Activated naive CD8-positive, alpha-beta T cell (primary cell): ENCODE results near the gene NLRP2B.
"Not testable (repeated sequence)": the region's sequence is repeated elsewhere in the genome, so short reads cannot be mapped to it uniquely, and the experiment has no call there.

Source experiments
- H3K27ac Mint-ChIP-seq: one replicate; pipeline ENCODE4 v1.8.0; 2021; ENCODE audit warnings: mixed read lengths
- H3K27me3 Mint-ChIP-seq: one replicate; pipeline ENCODE4 v1.8.0; 2021; ENCODE audit warnings: mixed read lengths
- H3K36me3 Mint-ChIP-seq: one replicate; pipeline ENCODE4 v1.8.0; 2021; ENCODE audit warnings: mixed read lengths
- H3K4me1 Mint-ChIP-seq: one replicate; pipeline ENCODE4 v1.8.0; 2021; ENCODE audit warnings: low read depth, mixed read lengths
- H3K4me3 Mint-ChIP-seq: one replicate; pipeline ENCODE4 v1.8.0; 2021; ENCODE audit warnings: mild to moderate bottlenecking, mixed read lengths
- H3K9me3 Mint-ChIP-seq: one replicate; pipeline ENCODE4 v1.8.0; 2021; ENCODE audit warnings: low read depth, mixed read lengths

NLRP2B gene

DNA sequence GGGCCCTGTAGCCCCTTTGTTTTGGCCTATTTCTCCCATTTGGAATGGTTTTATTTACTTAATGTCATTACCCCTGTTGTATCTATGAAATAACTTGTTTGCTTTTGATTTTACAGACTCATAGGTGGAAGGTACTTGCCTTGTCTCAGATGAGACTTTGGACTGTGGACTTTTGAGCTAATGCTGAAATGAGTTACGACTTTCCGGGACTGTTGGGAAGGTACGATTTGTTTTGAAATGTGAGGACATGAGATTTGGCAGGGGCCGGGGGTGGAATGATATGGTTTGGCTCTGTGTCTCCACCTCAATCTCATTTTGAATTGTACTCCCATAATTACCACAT lies 39.4 kb downstream of the NLRP2B start:
- Mint-ChIP-seq H3K27ac (no peak overlapping the region), H3K4me1 (no peaks in the 10 kb centered on the region), H3K9me3 (peaks cover 15% of the 10 kb centered on the region), H3K27me3 (no peaks in the 10 kb centered on the region), H3K4me3 (no peak overlapping the region), H3K36me3 (peaks cover 2% of the 10 kb centered on the region)

DNA sequence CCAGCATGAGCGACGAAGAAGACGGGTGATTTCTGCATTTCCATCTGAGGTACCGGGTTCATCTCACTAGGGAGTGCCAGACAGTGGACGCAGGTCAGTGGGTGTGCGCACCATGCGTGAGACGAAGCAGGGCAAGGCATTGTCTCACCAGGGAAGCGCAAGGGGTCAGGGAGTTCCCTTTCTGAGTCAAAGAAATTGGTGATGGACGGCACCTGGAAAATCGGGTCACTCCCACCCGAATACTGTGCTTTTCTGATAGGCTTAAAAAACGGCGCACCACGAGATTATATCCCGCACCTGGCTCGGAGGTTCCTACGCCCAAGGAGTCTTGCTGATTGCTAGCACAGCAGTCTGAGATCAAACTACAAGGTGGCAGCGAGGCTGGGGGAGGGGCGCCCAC lies 50.6 kb downstream of the NLRP2B start:
- not testable (repeated sequence) for H3K36me3 Mint-ChIP-seq, H3K4me1 Mint-ChIP-seq, H3K4me3 Mint-ChIP-seq, H3K9me3 Mint-ChIP-seq, H3K27me3 Mint-ChIP-seq, H3K27ac Mint-ChIP-seq
